ENCODE results near the gene CCDC60.

- TF ChIP-seq CTCF (IDR thresholded peaks at IDR 0.05 in 2 of 3, conservative IDR thresholded peaks at IDR 0.05 in 1 of 3; ENCODE audit: control insufficient read depth in 2 of 3, extremely low read depth in 1 of 3, insufficient read depth in 1 of 3, low read depth in 3 of 3, low read length in 3 of 3), result no peak
- TF ChIP-seq E2F8 (IDR thresholded peaks at IDR 0.05; ENCODE audit: low read depth, partially characterized antibody), result no peak
- TF ChIP-seq EZH2 (IDR thresholded peaks at IDR 0.05; ENCODE audit: borderline replicate concordance, control insufficient read depth, low read depth, low read length), result no peak
- no peak for TF ChIP-seq POLR2A (IDR thresholded peaks at IDR 0.05; ENCODE audit: low read depth, low read length)
- no peak for TF ChIP-seq FOXK2 (IDR thresholded peaks at IDR 0.05)
- TF ChIP-seq, protein P1, sequence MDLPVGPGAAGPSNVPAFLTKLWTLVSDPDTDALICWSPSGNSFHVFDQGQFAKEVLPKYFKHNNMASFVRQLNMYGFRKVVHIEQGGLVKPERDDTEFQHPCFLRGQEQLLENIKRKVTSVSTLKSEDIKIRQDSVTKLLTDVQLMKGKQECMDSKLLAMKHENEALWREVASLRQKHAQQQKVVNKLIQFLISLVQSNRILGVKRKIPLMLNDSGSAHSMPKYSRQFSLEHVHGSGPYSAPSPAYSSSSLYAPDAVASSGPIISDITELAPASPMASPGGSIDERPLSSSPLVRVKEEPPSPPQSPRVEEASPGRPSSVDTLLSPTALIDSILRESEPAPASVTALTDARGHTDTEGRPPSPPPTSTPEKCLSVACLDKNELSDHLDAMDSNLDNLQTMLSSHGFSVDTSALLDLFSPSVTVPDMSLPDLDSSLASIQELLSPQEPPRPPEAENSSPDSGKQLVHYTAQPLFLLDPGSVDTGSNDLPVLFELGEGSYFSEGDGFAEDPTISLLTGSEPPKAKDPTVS (IDR thresholded peaks at IDR 0.05; ENCODE audit: low read depth, low read length), result no peak
- no peak for TF ChIP-seq SMAD1 (IDR thresholded peaks at IDR 0.05; ENCODE audit: low read depth, partially characterized antibody)
- TF ChIP-seq YY1 (IDR thresholded peaks at IDR 0.05; ENCODE audit: low read depth, low read length), result no peak
- no peak for TF ChIP-seq ATF3 (IDR thresholded peaks at IDR 0.05; ENCODE audit: borderline replicate concordance, extremely low read depth, low read depth, low read length)
- TF ChIP-seq CREB1 (IDR thresholded peaks at IDR 0.05; ENCODE audit: low read depth), result no peak
- no peak for TF ChIP-seq EP300 (IDR thresholded peaks at IDR 0.05; ENCODE audit: borderline replicate concordance in 1 of 2, control insufficient read depth in 1 of 2, low read depth in 2 of 2, low read length in 2 of 2)
- no peak for TF ChIP-seq TAF1 (IDR thresholded peaks at IDR 0.05; ENCODE audit: borderline replicate concordance, low read depth, low read length)
Measured at GRCh38 chr12:119301379-119301778, 33.1 kb upstream of the CCDC60 start.

All from GM12878 (cell line).